Suprapubic skin (tissue), 4 donors: ENCODE measurements around the gene IL17B.

Source experiments
- CTCF ChIP-seq, 2 donors: fragments of 200-600 bp in 1 of 2; fragments of 450-650 bp in 1 of 2; sonication (generic) in 1 of 2; IDR thresholded peaks; one replicate each; pipeline ENCODE4 v1.5.1; 2016 to 2019; ENCODE audit warnings: antibody characterized with exemption in 2 of 2, mild to moderate bottlenecking in 1 of 2, moderate library complexity in 1 of 2
- POLR2A ChIP-seq, 2 donors: fragments of 450-650 bp; IDR thresholded peaks; one replicate each; pipeline ENCODE4 v1.6.1; 2017; ENCODE audit warnings: antibody characterized with exemption in 2 of 2, mild to moderate bottlenecking in 2 of 2, moderate library complexity in 2 of 2
- POLR2AphosphoS5 ChIP-seq, 3 donors: sonication (generic); formaldehyde crosslinking; IDR thresholded peaks; one replicate each; pipeline ENCODE4 v1.6.1; 2017; ENCODE audit warnings: antibody characterized with exemption in 3 of 3

- TF ChIP-seq POLR2A (IDR thresholded peaks at IDR 0.05): no peak
- no peak for TF ChIP-seq POLR2AphosphoS5 (IDR thresholded peaks at IDR 0.05)
- TF ChIP-seq CTCF (IDR thresholded peaks at IDR 0.05): no peak
Observed at GRCh38 chr5:149374801-149375200, 4.3 kb downstream of the IL17B start.
